ENCODE data around the gene RREB1. TPM values are rescaled to one million over a fixed set of nuclear protein-coding genes. Genes with fewer than 3 reads are reported as not detected.

Gene RREB1
- total RNA-seq, 4 donors from 2014 or later, result 17.7 to 36.6 (median 28.8) TPM

DNA sequence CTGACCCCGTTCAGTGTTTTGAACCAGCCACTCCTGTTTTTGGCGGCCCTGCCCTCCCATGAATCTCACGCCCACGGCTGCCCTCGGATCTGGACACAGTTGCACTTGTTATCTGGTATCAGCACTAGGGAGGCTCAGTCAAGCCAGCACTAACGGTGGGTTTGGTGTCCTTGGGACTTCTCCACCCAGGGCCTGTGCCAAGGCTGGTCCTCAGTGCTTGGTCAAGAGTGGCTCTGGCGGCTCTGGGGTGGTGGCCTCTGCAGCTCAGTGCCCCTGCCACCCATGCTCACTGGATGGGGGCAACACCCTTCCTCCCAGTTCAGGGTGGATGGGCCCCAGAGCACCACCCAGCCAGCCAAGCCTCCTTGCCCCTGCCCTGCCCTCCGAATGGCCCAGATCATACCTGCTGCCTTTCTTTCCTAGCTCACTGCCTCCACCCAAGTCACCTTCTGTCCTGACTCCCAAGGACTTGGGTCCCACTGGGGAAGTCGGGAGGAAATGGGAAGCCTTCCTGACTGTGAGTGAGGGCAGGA is 150.5 kb downstream of the RREB1 start:
- 85% methylated on average over 9 of the region's 9 CpGs for WGBS
- no peaks in the 10 kb centered on the region for H3K36me3 ChIP-seq
- no peak for DNase-seq (ENCODE audit: extremely low spot score)
- H3K4me1 ChIP-seq, result peaks cover 14 to 19% (median 16%) of the 10 kb centered on the region in 4 donors
- no peaks in the 10 kb centered on the region for H3K27me3 ChIP-seq
- no peak overlapping the region for H3K27ac ChIP-seq (replicated peaks in 1 of 4)
- TF ChIP-seq POLR2AphosphoS5 (IDR thresholded peaks at IDR 0.05) (no peak), POLR2A (IDR thresholded peaks at IDR 0.05; ENCODE audit: low read depth) (no peak), EP300 (IDR thresholded peaks at IDR 0.05) (no peak)
- TF ChIP-seq, protein P1, sequence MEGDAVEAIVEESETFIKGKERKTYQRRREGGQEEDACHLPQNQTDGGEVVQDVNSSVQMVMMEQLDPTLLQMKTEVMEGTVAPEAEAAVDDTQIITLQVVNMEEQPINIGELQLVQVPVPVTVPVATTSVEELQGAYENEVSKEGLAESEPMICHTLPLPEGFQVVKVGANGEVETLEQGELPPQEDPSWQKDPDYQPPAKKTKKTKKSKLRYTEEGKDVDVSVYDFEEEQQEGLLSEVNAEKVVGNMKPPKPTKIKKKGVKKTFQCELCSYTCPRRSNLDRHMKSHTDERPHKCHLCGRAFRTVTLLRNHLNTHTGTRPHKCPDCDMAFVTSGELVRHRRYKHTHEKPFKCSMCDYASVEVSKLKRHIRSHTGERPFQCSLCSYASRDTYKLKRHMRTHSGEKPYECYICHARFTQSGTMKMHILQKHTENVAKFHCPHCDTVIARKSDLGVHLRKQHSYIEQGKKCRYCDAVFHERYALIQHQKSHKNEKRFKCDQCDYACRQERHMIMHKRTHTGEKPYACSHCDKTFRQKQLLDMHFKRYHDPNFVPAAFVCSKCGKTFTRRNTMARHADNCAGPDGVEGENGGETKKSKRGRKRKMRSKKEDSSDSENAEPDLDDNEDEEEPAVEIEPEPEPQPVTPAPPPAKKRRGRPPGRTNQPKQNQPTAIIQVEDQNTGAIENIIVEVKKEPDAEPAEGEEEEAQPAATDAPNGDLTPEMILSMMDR (IDR thresholded peaks at IDR 0.05), result no peak
- intact Hi-C loops (cut with DNase I), result no loop called here
- peaks cover 0 to 14% (median 4%) of the 10 kb centered on the region in 4 donors for H3K9me3 ChIP-seq
- no peak overlapping the region for H3K4me3 ChIP-seq

DNA sequence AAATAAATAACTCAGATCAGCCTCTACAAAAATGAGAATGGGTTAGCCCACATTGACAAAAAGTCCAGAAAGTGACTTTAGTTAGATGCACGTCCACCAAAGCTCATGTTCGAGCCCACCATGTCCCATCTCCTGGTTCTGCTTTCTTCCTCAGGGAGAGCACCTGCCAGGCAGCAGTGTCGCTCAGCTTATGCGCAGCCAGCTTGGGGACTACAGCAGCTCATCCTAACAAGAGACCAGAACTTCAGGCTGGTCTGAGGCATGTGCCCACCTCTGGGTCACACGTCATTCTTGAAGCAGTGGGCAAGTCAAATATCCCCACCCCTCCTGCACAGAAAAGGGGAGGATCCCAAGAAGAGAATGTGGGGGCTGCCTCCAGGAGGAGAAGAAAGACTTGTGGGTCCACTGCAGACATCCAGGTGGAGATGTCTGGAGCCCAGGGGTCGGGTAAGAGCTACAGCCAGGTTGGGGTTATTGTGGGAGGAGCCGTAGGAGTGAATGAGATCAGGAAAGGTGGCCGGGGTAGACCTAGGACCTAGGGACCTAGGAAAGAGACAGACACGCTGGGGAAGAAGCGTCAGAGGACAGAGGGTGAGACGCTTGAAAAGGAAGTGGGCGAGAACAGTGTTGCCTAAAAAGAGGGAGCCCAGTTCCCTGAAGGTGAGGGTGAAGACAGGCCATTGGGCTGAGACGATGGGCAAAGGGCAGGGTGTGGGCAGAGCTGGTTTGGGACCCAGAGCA is 152.7 kb downstream of the RREB1 start:
- TF ChIP-seq POLR2A (IDR thresholded peaks at IDR 0.05; ENCODE audit: low read depth) (no peak), EP300 (IDR thresholded peaks at IDR 0.05) (no peak), POLR2AphosphoS5 (IDR thresholded peaks at IDR 0.05) (no peak)
- TF ChIP-seq, protein P1 (IDR thresholded peaks at IDR 0.05), result no peak
- peak overlapping the region; percentile 63 to 84 (median 74) for H3K27ac ChIP-seq (replicated peaks in 1 of 4)
- peaks cover 0 to 11% (median 4%) of the 10 kb centered on the region in 4 donors for H3K9me3 ChIP-seq
- peaks cover 8 to 19% (median 15%) of the 10 kb centered on the region in 4 donors for H3K4me1 ChIP-seq
- H3K4me3 ChIP-seq, result peak overlapping the region; percentile 56 to 73 (median 67)
- no peaks in the 10 kb centered on the region for H3K27me3 ChIP-seq
- 63% methylated on average over 10 of the region's 13 CpGs for WGBS
- no peaks in the 10 kb centered on the region for H3K36me3 ChIP-seq
- intact Hi-C loops (cut with DNase I), result no loop called here
- no peak for DNase-seq (ENCODE audit: extremely low spot score)

DNA sequence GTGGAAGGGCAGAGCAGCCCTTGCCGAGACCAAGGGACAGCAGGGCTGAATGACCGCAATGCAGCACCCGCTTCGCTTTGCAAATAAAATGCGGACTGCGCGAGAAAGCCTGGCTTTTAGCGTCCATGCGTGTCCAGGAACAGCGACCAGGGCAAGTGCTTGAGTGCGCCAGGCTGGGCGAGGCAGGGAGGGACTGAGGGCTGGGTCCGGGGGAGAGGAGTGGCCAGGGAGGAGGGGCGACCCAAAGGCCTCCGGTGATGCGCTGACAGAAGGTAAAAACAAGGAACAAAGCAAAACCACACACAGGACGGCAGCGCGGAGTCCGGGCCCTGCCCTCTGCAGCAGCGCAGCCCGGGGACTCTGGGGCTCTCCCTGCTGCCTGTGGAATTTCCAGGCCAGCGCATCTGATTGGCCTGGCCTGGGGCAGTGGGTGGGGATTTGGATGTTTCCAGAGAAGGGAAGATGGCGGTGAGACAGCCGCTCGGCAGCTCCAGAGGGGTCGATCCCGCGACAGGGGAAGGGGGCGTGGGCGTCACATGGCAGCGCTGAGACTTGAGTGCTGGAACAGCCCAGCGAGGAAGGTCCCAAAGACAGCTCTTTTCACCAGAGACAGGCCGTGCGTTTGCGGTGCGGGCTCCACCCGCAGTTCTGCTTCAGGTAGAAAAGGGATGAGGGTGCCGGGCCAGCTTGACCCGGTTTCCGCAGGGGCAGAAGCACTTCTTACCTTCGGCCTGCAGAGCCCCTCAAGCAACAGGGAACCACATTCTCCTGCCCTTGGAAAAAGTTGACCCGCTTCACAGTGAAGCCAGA is 153.5 kb downstream of the RREB1 start:
- H3K4me3 ChIP-seq, result peak overlapping the region; percentile 56 to 73 (median 67)
- no peak for TF ChIP-seq POLR2A (IDR thresholded peaks at IDR 0.05; ENCODE audit: low read depth)
- no peak for TF ChIP-seq EP300 (IDR thresholded peaks at IDR 0.05)
- TF ChIP-seq, protein P1 (IDR thresholded peaks at IDR 0.05), result no peak
- peak; percentile 74 to 85 for TF ChIP-seq POLR2AphosphoS5 (IDR thresholded peaks at IDR 0.05)
- intact Hi-C loops (cut with DNase I), result no loop called here
- H3K4me1 ChIP-seq, result peaks cover 8 to 19% (median 15%) of the 10 kb centered on the region in 4 donors
- DNase-seq (ENCODE audit: extremely low spot score), result peak; percentile 94
- H3K27ac ChIP-seq (replicated peaks in 1 of 4), result peak overlapping the region; percentile 63 to 84 (median 74)
- no peaks in the 10 kb centered on the region for H3K36me3 ChIP-seq
- H3K27me3 ChIP-seq, result no peaks in the 10 kb centered on the region
- 3% methylated on average over 29 of the region's 43 CpGs for WGBS
- H3K9me3 ChIP-seq, result peaks cover 0 to 3% (median 1%) of the 10 kb centered on the region in 4 donors

DNA sequence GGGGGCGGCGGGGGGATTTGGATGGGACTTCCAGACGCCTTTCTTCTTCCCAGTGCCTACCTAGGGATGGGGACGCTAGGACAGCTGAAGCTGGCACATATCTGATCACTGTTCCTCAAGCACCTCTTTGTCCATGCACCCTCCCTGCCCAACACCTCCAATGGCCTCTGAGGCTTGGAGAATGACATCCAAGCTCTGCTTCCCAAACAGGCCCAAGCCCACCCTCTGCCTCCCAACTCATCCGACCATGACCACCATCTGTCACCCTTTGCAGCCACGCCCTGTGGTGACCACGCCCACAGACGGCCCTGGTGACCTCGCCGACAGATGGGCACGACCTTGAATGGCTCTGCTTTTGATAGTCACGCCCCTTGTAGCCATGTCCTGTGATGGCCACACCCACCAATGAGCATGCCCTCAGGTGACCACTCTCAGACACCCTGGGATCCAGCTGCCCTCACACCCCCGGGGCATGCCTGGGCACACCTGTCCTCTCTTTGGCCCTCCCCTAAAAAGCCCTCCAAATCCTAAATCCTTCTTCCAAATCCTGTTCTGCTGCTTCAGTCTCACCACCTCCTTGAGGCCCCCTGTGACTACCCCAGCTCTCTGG is 154.2 kb downstream of the RREB1 start:
- TF ChIP-seq, protein P1 (IDR thresholded peaks at IDR 0.05), result no peak
- TF ChIP-seq POLR2AphosphoS5 (IDR thresholded peaks at IDR 0.05) (no peak), POLR2A (IDR thresholded peaks at IDR 0.05; ENCODE audit: low read depth) (no peak), EP300 (IDR thresholded peaks at IDR 0.05) (no peak)
- Histone ChIP-seq H3K4me1 (peaks cover 8 to 19% (median 15%) of the 10 kb centered on the region in 4 donors), H3K27ac (replicated peaks in 1 of 4) (peak overlapping the region; percentile 63 to 84 (median 74)), H3K27me3 (no peaks in the 10 kb centered on the region), H3K36me3 (no peaks in the 10 kb centered on the region), H3K4me3 (peak overlapping the region; percentile 56 to 73 (median 67)), H3K9me3 (no peaks in the 10 kb centered on the region)
- intact Hi-C loops (cut with DNase I), result no loop called here
- 70% methylated on average over 2 of the region's 13 CpGs for WGBS
- no peak for DNase-seq (ENCODE audit: extremely low spot score)
